HEK293 (cell line): ENCODE measurements around the gene MOSMO.

ENCODE experiments used
- CTCF ChIP-seq: fragments of 450-650 bp; formaldehyde crosslinking; IDR thresholded peaks from 2 replicates; pipeline ENCODE4 v1.5.1; 2016; ENCODE audit warnings: missing biosample characterization, missing genetic modification characterization
- GLIS2 ChIP-seq: fragments of 450-650 bp; formaldehyde crosslinking; IDR thresholded peaks from 2 replicates; pipeline ENCODE4 v1.5.1; 2016; ENCODE audit warnings: missing biosample characterization, missing genetic modification characterization
- MEIS1 ChIP-seq: sonication (generic); formaldehyde crosslinking; IDR thresholded peaks from 2 replicates; pipeline ENCODE4 v1.8.1; 2022; ENCODE audit warnings: missing genetic modification reagents, mild to moderate bottlenecking, borderline replicate concordance
- MZF1 ChIP-seq: fragments of 450-650 bp; formaldehyde crosslinking; IDR thresholded peaks from 2 replicates; pipeline ENCODE4 v1.5.1; 2017; ENCODE audit warnings: missing biosample characterization, missing genetic modification characterization, borderline replicate concordance
- REST ChIP-seq: fragments of 450-650 bp; formaldehyde crosslinking; IDR thresholded peaks from 2 replicates; pipeline ENCODE4 v1.5.1; 2016; ENCODE audit warnings: missing biosample characterization, missing genetic modification characterization
- ZBTB8A ChIP-seq: fragments of 450-650 bp; formaldehyde crosslinking; IDR thresholded peaks from 2 replicates; pipeline ENCODE4 v1.5.1; 2016; ENCODE audit warnings: missing biosample characterization, missing genetic modification characterization
- ZNF132 ChIP-seq: fragments of 450-650 bp; formaldehyde crosslinking; IDR thresholded peaks from 2 replicates; pipeline ENCODE4 v1.5.1; 2017; ENCODE audit warnings: missing biosample characterization, missing genetic modification characterization, borderline replicate concordance
- ZNF354C ChIP-seq: fragments of 450-650 bp; formaldehyde crosslinking; IDR thresholded peaks from 2 replicates; pipeline ENCODE4 v1.5.1; 2016; ENCODE audit warnings: missing biosample characterization, missing genetic modification characterization, low read depth, borderline replicate concordance
- ZNF514 ChIP-seq: fragments of 450-650 bp; formaldehyde crosslinking; IDR thresholded peaks from 2 replicates; pipeline ENCODE4 v1.5.1; 2016; ENCODE audit warnings: missing biosample characterization, missing genetic modification characterization
- ZNF548 ChIP-seq: fragments of 450-650 bp; formaldehyde crosslinking; IDR thresholded peaks from 2 replicates; pipeline ENCODE4 v1.5.1; 2016; ENCODE audit warnings: missing biosample characterization, missing genetic modification characterization
- ZNF658 ChIP-seq: fragments of 450-650 bp; formaldehyde crosslinking; IDR thresholded peaks from 2 replicates; pipeline ENCODE4; 2016; ENCODE audit warnings: missing biosample characterization, missing genetic modification characterization
- ZNF747 ChIP-seq: fragments of 450-650 bp; formaldehyde crosslinking; IDR thresholded peaks from 2 replicates; pipeline ENCODE4 v1.5.1; 2016; ENCODE audit warnings: missing biosample characterization, missing genetic modification characterization
- ZNF76 ChIP-seq: fragments of 450-650 bp; formaldehyde crosslinking; IDR thresholded peaks from 2 replicates; pipeline ENCODE4; 2016; ENCODE audit warnings: low read depth, missing biosample characterization, missing genetic modification characterization, borderline replicate concordance
- ZXDB ChIP-seq: fragments of 450-650 bp; formaldehyde crosslinking; IDR thresholded peaks from 2 replicates; pipeline ENCODE4 v1.5.1; 2016; ENCODE audit warnings: missing biosample characterization, missing genetic modification characterization

GRCh38 chr16:22081050-22081449 lies 73.1 kb downstream of the MOSMO start:
- TF ChIP-seq ZNF132 (tag by site-specific recombination) (no peak), CTCF (tag by site-specific recombination) (no peak), ZNF658 (tag by site-specific recombination) (no peak), ZBTB8A (no peak), ZNF514 (no peak), MZF1 (tag by site-specific recombination) (no peak), ZNF354C (tag by site-specific recombination) (no peak), MEIS1 (CRISPR knock-in tag) (no peak), ZNF548 (tag by site-specific recombination) (no peak), REST (tag by site-specific recombination) (no peak), ZNF76 (tag by site-specific recombination) (no peak), ZXDB (tag by site-specific recombination) (no peak), GLIS2 (tag by site-specific recombination) (no peak), ZNF747 (no peak)
